ENCODE measurements around the gene SMARCA2.

DNA sequence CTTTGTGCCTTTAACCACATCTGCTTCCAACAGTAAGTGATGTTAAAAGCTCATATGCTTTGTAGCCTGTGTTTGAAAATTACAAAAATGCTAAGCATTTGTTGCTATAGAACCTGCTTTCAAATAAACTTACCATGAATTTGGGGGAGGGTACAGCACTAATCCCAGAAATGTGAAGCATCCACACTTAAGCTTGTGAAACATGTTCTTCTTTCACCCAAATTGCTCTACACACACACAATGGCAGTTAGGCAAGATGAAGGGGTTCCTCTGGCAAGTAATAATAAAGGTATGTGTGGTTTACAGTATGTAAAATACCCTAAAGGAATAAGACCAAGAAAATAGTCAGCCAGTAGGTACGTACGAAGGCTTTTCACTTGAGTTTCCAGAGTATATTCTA is 165.6 kb downstream of the SMARCA2 start:
- TF ChIP-seq, protein P1, sequence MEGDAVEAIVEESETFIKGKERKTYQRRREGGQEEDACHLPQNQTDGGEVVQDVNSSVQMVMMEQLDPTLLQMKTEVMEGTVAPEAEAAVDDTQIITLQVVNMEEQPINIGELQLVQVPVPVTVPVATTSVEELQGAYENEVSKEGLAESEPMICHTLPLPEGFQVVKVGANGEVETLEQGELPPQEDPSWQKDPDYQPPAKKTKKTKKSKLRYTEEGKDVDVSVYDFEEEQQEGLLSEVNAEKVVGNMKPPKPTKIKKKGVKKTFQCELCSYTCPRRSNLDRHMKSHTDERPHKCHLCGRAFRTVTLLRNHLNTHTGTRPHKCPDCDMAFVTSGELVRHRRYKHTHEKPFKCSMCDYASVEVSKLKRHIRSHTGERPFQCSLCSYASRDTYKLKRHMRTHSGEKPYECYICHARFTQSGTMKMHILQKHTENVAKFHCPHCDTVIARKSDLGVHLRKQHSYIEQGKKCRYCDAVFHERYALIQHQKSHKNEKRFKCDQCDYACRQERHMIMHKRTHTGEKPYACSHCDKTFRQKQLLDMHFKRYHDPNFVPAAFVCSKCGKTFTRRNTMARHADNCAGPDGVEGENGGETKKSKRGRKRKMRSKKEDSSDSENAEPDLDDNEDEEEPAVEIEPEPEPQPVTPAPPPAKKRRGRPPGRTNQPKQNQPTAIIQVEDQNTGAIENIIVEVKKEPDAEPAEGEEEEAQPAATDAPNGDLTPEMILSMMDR (IDR thresholded peaks at IDR 0.05): no peak
- TF ChIP-seq POLR2A (IDR thresholded peaks at IDR 0.05): no peak

Data from testis (tissue), 2 donors.